Measurements from ENCODE around the gene TEX261.

GRCh38 chr2:70982971-70983370 is 11.7 kb downstream of the TEX261 start:
- TF ChIP-seq MYC (IDR thresholded peaks at IDR 0.05; ENCODE audit: low read depth, low read length) (no peak), CTCF (IDR thresholded peaks at IDR 0.05; ENCODE audit: low read depth, low read length) (no peak), MAX (IDR thresholded peaks at IDR 0.05; ENCODE audit: low read depth, low read length) (no peak)

All from NB4 (cell line).